CD4-positive, alpha-beta T cell treated with Interleukin-17A for 4 hours (primary cell): ENCODE measurements around the gene IL6R.
A peak's percentile ranks its signal among the peaks of the same experiment; 100 is the strongest.
"Not testable (repeated sequence)": the region's sequence is repeated elsewhere in the genome, so short reads cannot be mapped to it uniquely, and the experiment has no call there.

Experiments
- DNase-seq: peaks from one replicate; pipeline ENCODE4 v3.0.0-alpha.2; 2020; ENCODE audit warnings: mixed read lengths

The IL6R gene

DNA sequence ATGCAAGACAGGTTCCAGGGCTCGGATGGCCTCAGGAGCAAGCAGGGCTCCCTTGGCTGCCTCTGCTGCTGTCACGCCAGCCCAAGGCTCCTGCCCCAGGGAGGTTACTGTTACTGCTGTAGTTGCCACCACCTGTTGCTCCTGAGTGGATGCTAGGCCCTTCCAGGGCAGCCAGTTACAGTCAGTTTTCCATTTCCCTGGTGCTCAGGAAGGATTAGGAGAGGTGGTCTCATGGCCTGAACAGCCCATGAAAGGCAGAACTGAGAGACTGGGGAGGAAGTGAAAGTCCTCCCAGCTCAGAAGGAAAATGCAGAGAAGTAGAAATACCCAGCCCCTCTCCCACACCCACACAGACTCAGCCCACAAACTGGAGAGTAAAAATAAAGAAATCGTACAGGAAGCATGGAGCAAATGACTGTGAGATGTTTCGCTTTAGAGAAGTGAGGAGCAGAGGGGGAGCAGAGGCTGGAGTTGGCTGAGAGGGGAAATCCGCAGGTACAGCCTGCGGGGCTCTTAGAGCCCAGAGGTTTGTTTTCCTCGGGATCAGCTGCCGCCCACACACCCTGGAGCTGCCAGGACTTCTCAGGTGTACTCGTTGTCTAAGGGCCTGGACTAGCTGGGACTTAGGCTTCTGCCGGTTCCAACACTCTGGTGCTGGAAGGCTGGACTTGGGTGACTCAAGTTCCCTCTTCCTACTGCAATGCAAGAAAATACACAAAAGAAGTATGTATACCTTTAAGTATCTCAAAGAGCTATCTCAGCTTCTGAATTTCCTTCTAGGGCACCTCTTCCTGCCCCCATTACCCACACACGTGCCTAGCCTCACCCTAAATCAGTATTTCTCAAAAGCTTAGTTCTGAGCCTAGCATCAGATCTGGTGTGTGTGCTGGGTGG, 2.3 kb downstream of the IL6R start:
- DNase-seq = peak; percentile 56

- no peak for DNase-seq
Measured at GRCh38 chr1:154408174-154408777, 3.1 kb downstream of the IL6R start.

GRCh38 chr1:154410185-154410827, 5.2 kb downstream of the IL6R start:
- peak; percentile 49 for DNase-seq

GRCh38 chr1:154411525-154411924, 6.4 kb downstream of the IL6R start:
- no peak for DNase-seq

DNA sequence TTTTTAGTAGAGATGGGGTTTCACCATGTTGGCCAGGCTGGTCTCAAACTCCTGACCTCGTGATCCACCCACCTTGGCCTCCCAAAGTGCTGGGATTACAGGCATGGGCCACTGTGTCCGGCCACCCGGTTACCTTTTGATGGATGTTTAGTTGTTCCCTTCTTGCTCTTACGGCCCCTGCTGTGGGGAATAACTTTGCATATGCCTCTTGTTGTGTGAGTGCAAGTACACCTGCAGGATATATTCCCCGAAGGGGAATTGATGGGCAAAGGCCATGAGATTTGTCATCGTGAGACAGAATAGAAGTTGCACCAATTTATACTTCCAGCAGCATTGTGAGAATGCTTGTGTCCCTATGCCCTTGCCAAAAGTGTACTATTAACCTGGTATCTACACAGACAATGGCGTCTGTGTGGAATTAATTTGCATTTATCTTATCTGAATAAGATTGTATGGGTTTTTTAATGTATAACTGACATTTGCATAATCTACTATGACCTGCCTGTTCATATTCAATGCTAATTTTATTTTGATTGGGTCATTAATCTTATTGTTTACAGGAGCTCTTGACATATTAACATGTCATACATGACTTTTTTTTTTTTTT, 8.1 kb downstream of the IL6R start:
- no peak for DNase-seq

DNA sequence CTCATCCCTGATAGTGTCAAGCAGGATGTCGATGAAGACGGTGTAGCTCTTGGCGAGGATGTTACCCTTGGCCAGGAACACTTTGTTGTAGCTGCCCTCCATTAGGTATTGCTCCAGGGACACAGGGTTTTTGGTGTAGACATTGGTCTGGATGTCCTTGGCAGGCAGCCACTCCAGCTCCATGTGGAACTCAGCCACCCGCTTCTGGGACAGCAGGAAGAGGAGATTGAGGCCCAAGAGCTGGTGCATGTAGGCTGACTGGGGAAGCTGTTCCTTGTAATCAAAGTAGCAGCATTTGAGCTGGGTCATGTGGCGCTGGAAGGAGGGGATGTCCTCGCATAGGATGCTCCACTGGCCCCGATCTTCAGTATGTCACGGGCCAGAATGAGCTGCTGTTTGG, 9.5 kb downstream of the IL6R start:
- no peak for DNase-seq

DNA sequence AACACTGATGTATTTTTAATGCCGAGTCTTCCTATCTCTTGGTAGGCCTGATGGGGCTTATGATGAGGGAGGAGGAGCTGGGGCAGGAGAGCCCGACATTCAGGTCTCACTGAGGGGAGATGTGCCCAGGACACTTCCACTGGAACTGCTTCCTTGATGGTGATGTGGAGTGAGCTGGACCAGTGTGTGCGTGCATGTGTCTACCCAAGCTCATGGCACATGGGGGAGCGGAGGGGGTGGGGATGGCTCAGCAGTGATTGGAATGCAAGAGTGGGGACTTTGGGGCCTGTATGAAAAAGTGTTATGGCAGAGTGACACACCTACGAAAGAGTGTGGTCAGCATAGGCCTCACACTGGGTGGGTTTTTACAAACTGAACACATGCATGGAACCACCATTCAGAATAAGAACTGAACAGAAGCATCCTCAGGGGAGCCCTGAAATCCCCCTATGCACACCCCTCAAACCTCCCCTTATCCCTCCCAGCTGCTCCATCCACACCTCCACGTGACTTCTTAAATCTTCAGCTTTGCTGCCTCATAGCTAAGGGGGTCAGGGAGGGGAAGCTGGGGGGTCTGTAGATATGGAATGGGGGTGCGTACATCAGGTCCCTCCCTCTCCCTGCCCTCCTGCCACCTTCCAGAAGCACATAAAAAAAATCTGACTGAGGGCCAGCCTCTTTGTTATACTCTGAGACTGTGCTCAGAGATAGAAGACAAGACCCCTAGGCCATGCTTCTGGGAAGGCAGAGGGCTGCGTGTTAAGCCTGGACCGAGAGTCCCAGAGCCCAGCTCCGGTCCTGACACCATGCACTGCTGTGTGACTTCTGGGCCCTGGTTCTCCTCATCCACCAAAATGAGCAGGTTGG, 11.6 kb downstream of the IL6R start:
- no peak for DNase-seq

DNA sequence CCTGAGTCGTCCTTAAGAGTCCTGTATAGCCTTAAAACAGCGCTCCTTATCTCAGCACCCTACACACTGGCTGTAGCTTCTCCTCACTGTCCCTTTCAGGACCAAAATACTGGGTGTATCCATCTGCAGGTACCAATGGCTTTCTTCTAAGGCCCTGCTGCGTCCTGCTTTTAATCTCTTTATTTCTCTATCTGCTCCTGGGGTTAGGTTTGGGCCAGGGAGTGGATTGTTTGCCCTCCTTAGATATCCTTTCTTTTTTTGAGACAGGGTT, 12.1 kb downstream of the IL6R start:
- DNase-seq = no peak

DNA sequence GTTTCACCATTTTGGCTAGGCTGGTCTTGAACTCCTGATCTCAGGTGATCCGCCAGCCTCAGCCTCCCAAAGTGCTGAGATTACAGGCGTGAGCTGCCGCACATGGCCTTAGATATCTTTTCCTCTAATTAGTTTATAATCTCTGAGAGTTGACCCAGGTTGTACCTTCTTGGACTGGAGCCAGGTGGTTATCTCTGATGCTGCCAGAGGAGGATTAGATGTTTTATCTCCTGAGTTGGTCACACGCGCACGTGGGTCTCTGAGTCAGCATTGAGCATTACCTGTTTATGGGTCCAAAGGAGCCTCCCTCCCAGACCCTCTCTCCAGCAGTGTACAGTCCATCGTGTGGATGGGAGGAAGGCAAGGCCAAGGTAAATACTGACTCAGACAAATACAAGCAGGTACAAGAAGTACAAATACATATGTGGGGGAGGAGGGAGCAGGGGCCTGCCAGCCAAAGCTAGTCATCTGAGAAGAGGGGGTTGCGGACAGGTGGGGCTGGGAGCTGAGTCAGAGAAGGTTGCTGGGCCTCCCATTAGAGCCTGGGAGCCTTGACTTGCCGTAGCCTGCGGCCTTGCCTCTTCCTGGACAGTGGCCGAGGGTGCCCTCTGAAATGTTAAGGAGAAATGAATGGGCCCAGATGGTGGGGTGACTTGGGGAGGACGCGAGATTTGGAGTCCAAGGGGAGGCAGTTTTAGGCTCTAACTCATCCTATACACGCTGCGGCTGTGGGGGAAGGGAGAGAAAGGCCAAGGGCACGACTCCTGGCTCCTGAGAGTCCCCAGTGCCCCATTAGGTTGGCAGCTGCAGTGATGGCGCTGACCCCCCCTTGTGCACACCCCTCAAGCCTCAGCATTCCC, 13.1 kb downstream of the IL6R start:
- peak; percentile 66 for DNase-seq

DNA sequence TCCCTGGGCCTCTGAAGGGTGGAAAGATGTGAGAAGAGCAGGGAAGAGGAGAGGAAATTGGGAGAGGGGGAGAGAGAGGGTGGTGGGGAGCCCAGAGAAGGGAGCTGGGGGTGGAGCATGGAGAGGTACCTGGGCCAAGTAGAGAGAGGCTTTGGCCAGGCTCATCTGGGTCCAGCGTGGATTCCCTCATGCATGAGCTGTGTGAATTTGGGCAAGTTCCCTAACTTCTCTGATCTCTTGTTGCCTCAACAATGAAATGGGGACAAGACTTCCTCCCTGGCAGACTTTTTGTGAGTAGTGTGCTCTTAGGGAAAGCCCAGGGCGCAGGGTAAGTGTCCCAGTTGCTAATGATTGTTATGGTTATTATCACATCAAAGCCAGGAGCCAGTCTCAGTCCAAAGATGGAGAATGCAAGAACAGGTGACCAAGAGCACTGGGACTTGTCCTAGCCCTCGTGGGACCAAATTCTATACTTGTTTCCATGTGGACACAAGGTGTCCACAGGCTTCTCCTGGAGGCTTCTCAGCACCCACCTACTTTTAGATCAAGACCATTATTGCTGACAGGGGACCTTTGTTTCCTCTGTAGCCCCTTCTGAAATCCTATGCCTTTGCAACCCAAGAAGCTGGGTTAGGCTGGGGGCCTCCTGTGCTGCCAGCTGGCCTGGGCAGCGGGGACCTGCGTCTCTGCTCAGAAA, 13.9 kb downstream of the IL6R start:
- no peak for DNase-seq

- peak; percentile 78 for DNase-seq
Measured at GRCh38 chr1:154419620-154420571, 14.8 kb downstream of the IL6R start.

DNA sequence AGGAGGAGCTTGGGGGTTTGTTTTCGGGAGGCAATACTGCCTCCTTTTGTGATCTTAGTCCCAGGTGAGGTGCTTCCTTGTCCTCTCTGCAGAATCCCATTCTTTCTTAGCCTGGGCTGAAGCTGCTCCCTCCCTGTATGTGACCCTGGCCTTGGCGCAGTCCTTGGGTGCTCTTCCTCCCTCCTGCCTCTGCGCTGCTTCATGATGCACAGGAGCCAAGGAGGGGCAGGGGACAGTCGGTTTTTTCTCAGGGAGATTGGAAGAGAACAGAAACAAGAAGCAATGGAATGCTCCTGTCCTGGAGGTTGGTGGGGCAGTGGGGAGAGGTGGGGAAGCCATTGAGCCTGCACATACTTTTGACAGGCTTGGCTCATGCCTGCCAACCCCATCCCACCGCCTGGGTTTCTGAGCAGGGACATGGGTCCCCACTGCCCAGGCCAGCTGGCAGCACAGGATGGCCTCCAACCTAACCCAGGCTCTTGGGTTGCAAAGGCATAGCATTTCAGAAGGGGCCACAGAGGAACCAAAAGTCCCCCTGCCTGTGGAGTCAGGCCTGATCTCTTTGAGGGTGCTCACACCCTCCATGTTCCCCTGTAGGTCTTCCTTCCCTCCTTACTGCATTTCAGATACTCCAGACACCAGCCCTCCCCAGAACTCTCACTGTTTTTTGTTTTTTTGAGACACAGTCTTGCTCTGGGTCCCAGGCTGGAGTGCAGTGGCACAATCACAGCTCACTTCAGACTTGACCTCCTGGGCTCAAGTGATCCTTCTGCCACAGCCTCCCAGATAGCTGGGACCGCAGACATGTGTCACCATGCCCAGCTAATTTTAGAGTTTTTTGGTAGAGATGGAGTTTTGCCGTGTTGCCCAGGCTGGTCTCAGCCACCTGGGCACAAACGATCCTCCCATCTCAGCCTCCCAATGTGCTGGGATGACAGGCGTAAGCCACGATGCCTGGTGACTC, 16.1 kb downstream of the IL6R start:
- no peak for DNase-seq

GRCh38 chr1:154422049-154422448, 16.9 kb downstream of the IL6R start:
- not testable (repeated sequence) for DNase-seq

GRCh38 chr1:154422521-154422920, 17.4 kb downstream of the IL6R start:
- no peak for DNase-seq

DNA sequence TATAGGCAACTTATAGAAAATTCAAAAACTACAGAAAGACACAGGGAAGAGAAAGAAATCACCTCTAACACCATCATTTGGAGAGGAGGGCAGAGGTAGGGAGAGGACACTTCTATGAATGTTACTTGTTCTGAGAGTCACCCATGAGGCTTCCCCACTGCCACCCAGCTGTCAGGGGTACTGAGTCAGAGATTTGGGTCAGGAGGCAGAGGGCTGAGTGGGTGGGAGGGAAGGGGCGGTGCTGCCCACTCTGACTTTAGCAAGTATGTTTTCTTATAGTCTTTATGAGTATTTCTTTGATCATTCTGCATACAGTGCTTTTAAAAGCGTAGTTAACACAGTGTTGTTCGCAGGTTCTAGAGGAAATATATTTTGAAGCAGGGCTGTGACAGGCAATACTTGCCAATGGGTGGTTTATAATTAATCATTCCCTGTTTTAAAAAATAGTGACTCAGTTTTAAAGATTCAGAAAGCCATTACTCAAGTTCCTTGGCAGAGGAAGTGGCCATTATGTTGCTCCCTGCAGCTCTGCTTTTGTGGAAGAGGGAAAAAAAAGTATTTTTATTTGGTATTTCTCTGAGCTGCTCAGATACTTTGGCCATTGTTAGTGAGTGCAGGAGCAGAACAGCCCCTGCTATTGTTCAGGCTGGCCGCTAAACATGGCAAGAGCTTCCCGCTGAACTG, 18.3 kb downstream of the IL6R start:
- DNase-seq = peak; percentile 55

DNA sequence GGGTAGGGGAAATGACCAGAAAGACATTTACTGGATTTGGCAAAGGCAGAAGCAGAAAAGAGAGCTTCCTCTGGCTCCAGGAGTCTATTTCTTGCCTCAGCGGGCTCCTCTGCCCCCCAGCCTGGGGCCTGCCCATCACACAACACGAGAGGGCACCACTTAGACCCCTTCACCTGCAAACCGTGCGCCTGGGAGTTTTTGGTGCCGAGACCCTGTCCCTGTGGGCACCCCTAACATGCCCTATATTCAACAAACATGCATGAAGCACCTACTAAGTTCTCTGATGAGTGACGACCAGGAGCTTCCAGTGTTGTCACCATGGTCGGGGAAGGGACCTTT, 18.8 kb downstream of the IL6R start:
- no peak for DNase-seq

GRCh38 chr1:154425172-154425571, 20.0 kb downstream of the IL6R start:
- no peak for DNase-seq
